GM18498 (cell line): ENCODE data around the gene MRPL18.

Source experiments
- ATAC-seq: cut with Tn5 transposase; IDR thresholded peaks from one replicate; pipeline ENCODE4 v1.9.1; 2021; ENCODE audit warnings: mild to moderate bottlenecking, moderate library complexity; ENCODE audit not compliant: unreplicated experiment

Gene MRPL18

DNA sequence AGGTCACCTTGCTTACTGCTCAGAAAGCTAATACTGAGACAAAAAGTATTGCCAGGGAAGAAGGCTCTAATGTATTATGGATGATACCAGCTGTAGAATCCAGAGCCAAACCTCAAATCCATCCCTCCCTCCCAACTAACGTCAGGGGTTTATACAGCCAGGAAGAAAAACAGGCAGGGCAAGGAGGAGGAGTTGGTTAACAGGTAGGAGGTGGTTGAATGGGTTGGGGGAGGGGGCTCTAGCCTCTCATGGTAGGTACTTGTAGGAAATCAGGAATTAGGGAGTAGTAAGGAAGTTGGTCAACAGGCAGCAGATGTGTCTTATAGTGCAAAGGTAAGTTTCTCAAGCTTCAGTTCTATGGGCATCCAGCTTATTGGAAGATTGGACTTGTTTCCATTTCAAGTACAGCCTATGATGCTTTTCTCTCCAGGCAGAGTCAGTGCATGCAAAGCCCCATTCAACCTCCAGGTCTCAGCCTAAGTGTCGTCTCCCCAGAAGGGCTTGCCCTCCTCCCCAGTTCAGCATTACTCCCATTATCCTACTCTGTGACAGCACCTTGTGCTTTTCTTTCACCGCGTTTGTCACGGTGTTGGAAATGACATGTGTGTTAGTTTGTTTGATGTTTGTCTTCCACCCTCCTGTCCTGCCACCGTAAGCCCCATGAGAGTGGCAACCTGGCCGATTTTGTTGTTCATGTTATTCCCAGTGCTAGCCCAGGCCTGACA lies 47.9 kb downstream of the MRPL18 start:
- no peak for ATAC-seq

DNA sequence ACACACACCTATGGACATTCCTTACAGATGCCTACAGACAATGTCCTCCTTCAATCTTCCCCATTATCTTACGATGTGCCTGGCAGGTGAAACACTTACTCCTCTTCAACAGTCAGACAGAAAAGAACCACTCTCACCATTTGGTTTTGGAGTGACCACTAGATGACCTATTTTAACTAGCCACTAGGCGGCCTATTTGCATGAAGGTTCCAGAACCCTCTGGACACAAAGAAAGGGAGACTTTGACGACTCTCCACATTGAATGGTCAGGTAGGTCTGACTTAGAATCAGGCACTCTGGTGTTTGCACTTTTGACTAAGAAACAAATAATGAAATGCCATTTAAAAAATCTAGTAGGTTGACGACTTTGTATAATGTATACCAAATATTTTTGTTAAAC lies 51.8 kb downstream of the MRPL18 start:
- no peak for ATAC-seq

DNA sequence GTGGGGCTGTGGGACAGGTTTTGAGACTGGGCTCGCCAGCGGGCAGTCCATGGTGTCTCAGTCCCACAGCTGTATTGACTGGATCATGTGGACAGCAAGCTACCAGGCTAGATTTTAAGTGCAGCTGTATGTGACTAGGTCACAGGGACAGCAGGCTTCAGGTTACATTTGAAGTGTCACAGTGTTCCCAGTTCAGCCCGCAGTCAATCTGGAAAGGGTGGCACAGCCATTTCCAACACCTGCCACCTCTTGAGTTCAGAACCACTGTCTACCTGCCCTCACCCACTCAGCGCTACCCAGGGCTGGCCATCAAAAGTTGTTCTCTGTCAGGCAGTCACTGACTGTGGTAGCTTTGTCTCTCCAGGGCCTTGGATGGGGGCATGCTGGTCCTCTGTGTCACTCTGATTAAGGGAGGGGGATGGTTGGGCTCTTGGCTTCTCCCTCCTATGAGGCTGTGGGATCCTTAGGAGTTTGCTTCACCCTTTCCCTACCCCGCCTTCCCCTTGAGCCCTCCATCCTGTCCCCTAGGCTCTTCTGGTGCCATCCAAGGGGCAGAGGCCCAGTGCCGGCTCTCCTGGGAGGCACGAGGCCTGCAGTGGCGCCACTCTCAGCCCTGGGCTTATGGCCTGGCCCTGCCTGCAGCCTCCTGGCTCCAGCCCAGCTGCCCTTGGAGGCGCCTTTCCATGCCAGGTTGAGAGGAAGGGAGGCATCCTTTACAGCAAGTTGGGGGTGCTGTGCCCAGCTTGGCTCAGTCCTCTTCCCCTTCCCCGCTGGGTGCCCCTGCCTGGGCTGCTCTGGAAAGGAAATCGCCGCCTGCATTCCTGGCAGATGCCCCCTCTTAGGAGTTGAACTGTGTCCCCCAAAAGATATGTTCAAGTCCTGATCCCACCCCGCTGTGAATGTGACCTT lies 54.7 kb downstream of the MRPL18 start:
- no peak for ATAC-seq
